GM21528 (cell line): Measurements from ENCODE around the gene TRAPPC2.

Experiments used
- ATAC-seq: cut with Tn5 transposase; IDR thresholded peaks from one replicate; pipeline ENCODE4 v1.9.1; 2021; ENCODE audit warnings: mild to moderate bottlenecking, moderate library complexity; ENCODE audit not compliant: unreplicated experiment, low FRiP score

The TRAPPC2 gene

GRCh38 chrX:13734278-13735172 lies at the start of gene TRAPPC2, which contains the start of gene OFD1:
TRAPPC2 (minus strand) TSS chrX:13734620; CDS start chrX:13719963, 14,657 bp downstream.
OFD1 (plus strand) TSS chrX:13734748; CDS start chrX:13735072, 324 bp downstream.
- ATAC-seq = peak; percentile 84

GRCh38 chrX:13780868-13781427 lies 46.5 kb upstream of the TRAPPC2 start:
- no peak for ATAC-seq

GRCh38 chrX:13778916-13779315 lies 44.5 kb upstream of the TRAPPC2 start:
- no peak for ATAC-seq

- ATAC-seq = no peak
Observed at GRCh38 chrX:13776387-13776786, 42.0 kb upstream of the TRAPPC2 start.

GRCh38 chrX:13775837-13776236 lies 41.4 kb upstream of the TRAPPC2 start:
- ATAC-seq = no peak

- ATAC-seq = no peak
Observed at GRCh38 chrX:13774696-13775095, 40.3 kb upstream of the TRAPPC2 start.

- ATAC-seq = no peak
Observed at GRCh38 chrX:13770013-13770535, 35.7 kb upstream of the TRAPPC2 start.

- ATAC-seq = no peak
Observed at GRCh38 chrX:13768939-13769338, 34.5 kb upstream of the TRAPPC2 start.

GRCh38 chrX:13764765-13765164 lies 30.3 kb upstream of the TRAPPC2 start:
- ATAC-seq = no peak

- ATAC-seq = no peak
Observed at GRCh38 chrX:13764281-13764680, 29.9 kb upstream of the TRAPPC2 start.

- ATAC-seq = no peak
Observed at GRCh38 chrX:13763489-13763888, 29.1 kb upstream of the TRAPPC2 start.

GRCh38 chrX:13761606-13762414 lies 27.4 kb upstream of the TRAPPC2 start:
- ATAC-seq = no peak

- ATAC-seq = no peak
Observed at GRCh38 chrX:13760426-13760825, 26.0 kb upstream of the TRAPPC2 start.

GRCh38 chrX:13759152-13759718 lies 24.8 kb upstream of the TRAPPC2 start:
- peak; percentile 79 for ATAC-seq

- no peak for ATAC-seq
Observed at GRCh38 chrX:13756381-13756780, 22.0 kb upstream of the TRAPPC2 start.

- ATAC-seq = no peak
Observed at GRCh38 chrX:13755254-13755653, 20.8 kb upstream of the TRAPPC2 start.

- no peak for ATAC-seq
Observed at GRCh38 chrX:13754765-13755164, 20.3 kb upstream of the TRAPPC2 start.

- ATAC-seq = peak; percentile 69
Observed at GRCh38 chrX:13752646-13753045, 18.2 kb upstream of the TRAPPC2 start.

GRCh38 chrX:13752141-13752540 lies 17.7 kb upstream of the TRAPPC2 start:
- ATAC-seq = no peak

- peak; percentile 49 for ATAC-seq
Observed at GRCh38 chrX:13750812-13751211, 16.4 kb upstream of the TRAPPC2 start.
